Measurements from ENCODE around the gene DNAH17.

The DNAH17 gene

GRCh38 chr17:78496311-78496710 lies 80.9 kb downstream of the DNAH17 start:
- no peak for DNase-seq (ENCODE audit: low read depth)
- H3K4me3 ChIP-seq (ENCODE audit: low read depth, low read length): no peak overlapping the region
- no peak for TF ChIP-seq CTCF (conservative IDR thresholded peaks at IDR 0.05; ENCODE audit: low read depth, low read length)

GRCh38 chr17:78495634-78496033 lies 81.6 kb downstream of the DNAH17 start:
- no peak for TF ChIP-seq CTCF (conservative IDR thresholded peaks at IDR 0.05; ENCODE audit: low read depth, low read length)
- DNase-seq (ENCODE audit: low read depth): no peak
- H3K4me3 ChIP-seq (ENCODE audit: low read depth, low read length): no peak overlapping the region

GRCh38 chr17:78494696-78495330 lies 82.4 kb downstream of the DNAH17 start:
- no peak for TF ChIP-seq CTCF (conservative IDR thresholded peaks at IDR 0.05; ENCODE audit: low read depth, low read length)
- DNase-seq (ENCODE audit: low read depth): no peak
- H3K4me3 ChIP-seq (ENCODE audit: low read depth, low read length): no peak overlapping the region

GRCh38 chr17:78493853-78494695 lies 83.1 kb downstream of the DNAH17 start:
- TF ChIP-seq CTCF (conservative IDR thresholded peaks at IDR 0.05; ENCODE audit: low read depth, low read length): no peak
- H3K4me3 ChIP-seq (ENCODE audit: low read depth, low read length): no peak overlapping the region
- no peak for DNase-seq (ENCODE audit: low read depth)

- no peak for DNase-seq (ENCODE audit: low read depth)
- no peak overlapping the region for H3K4me3 ChIP-seq (ENCODE audit: low read depth, low read length)
- no peak for TF ChIP-seq CTCF (conservative IDR thresholded peaks at IDR 0.05; ENCODE audit: low read depth, low read length)
Measured at GRCh38 chr17:78493450-78493849, 83.7 kb downstream of the DNAH17 start.

GRCh38 chr17:78492116-78492799 lies 84.9 kb downstream of the DNAH17 start:
- no peak for DNase-seq (ENCODE audit: low read depth)
- H3K4me3 ChIP-seq (ENCODE audit: low read depth, low read length): no peak overlapping the region
- no peak for TF ChIP-seq CTCF (conservative IDR thresholded peaks at IDR 0.05; ENCODE audit: low read depth, low read length)

Measured in choroid plexus epithelial cell (primary cell).